AG09309 (cell line): ENCODE measurements around the gene MRPS35.

Source experiments
- DNase-seq: peaks from one replicate; pipeline ENCODE4 v3.0.0-alpha.2; 2010; ENCODE audit warnings: low read depth
- H3K4me3 ChIP-seq: 2 replicates; pipeline ENCODE4 v1.5.1; 2011; ENCODE audit warnings: mild to moderate bottlenecking, low read depth, low read length, moderate library complexity; ENCODE audit not compliant: control insufficient read depth
- CTCF ChIP-seq: IDR thresholded peaks from 2 replicates; pipeline ENCODE4 v1.5.1; 2011; ENCODE audit warnings: mild to moderate bottlenecking, low read depth, low read length, inconsistent platforms; ENCODE audit not compliant: insufficient read depth, control insufficient read depth; ENCODE audit errors: missing control alignments

Gene MRPS35

GRCh38 chr12:27766587-27766986, 56.0 kb downstream of the MRPS35 start:
- no peak for DNase-seq
- no peak overlapping the region for H3K4me3 ChIP-seq
- no peak for TF ChIP-seq CTCF

- no peak for TF ChIP-seq CTCF
These were observed 58.6 kb downstream of the MRPS35 start for GRCh38 chr12:27769142-27769673.

GRCh38 chr12:27771481-27772327, 61.1 kb downstream of the MRPS35 start:
- TF ChIP-seq CTCF: no peak
- no peak for DNase-seq
- H3K4me3 ChIP-seq: no peak overlapping the region

More at GRCh38 chr12:27769142-27769673, 58.6 kb downstream of the MRPS35 start:
- no peak for DNase-seq
- no peak overlapping the region for H3K4me3 ChIP-seq

- TF ChIP-seq CTCF: no peak
- no peak for DNase-seq
- H3K4me3 ChIP-seq: no peak overlapping the region
These were observed 61.9 kb downstream of the MRPS35 start for GRCh38 chr12:27772328-27773049.

- no peak for DNase-seq
- H3K4me3 ChIP-seq: no peak overlapping the region
- no peak for TF ChIP-seq CTCF
These were observed 66.5 kb downstream of the MRPS35 start for GRCh38 chr12:27777141-27777540.

- no peak overlapping the region for H3K4me3 ChIP-seq
- DNase-seq: no peak
- no peak for TF ChIP-seq CTCF
These were observed 67.6 kb downstream of the MRPS35 start for GRCh38 chr12:27778206-27778605.
